Prostate gland (tissue), 2 donors: ENCODE measurements around the gene AHCTF1. TPM values are rescaled to one million over a fixed set of nuclear protein-coding genes. Genes with fewer than 3 reads are reported as not detected.

Experiments
- DNase-seq: peaks from one replicate; pipeline ENCODE4 v3.0.0-alpha.2; 2019; ENCODE audit warnings: low spot score
- H3K27ac ChIP-seq, 2 donors: fragments of 200-600 bp; sonication (generic); 2 replicates each; pipeline ENCODE4 v1.5.1; 2017 to 2019
- H3K27me3 ChIP-seq: fragments of 200-600 bp; sonication (generic); replicated peaks from 2 replicates; pipeline ENCODE4 v1.5.1; 2019; ENCODE audit not compliant: insufficient read depth
- H3K36me3 ChIP-seq, 2 donors: fragments of 200-600 bp; sonication (generic); 1 replicate in 1 of 2; 2 replicates in 1 of 2; pipeline versions ENCODE4 v1.5.1 to v1.8.1; 2017 to 2019
- H3K4me1 ChIP-seq: fragments of 200-600 bp; sonication (generic); replicated peaks from 2 replicates; pipeline ENCODE4 v1.5.1; 2019
- H3K4me3 ChIP-seq, 2 donors: fragments of 200-600 bp; sonication (generic); 2 replicates each; pipeline ENCODE4 v1.5.1; 2017 to 2019
- H3K9me3 ChIP-seq: fragments of 200-600 bp; sonication (generic); 2 replicates; pipeline ENCODE4 v1.5.1; 2017
- CTCF ChIP-seq, 4 experiments: fragments of 200-600 bp in 2 of 4; fragments of 450-650 bp in 2 of 4; sonication (generic) in 2 of 4; IDR thresholded peaks; 1 replicate in 3 of 4; 2 replicates in 1 of 4; pipeline ENCODE4 v1.5.1; 2016 to 2019; ENCODE audit warnings: antibody characterized with exemption in 4 of 4, mild to moderate bottlenecking in 2 of 4, moderate library complexity in 2 of 4
- POLR2A ChIP-seq: fragments of 450-650 bp; IDR thresholded peaks from one replicate; pipeline ENCODE4 v1.6.1; 2016; ENCODE audit warnings: antibody characterized with exemption, mild to moderate bottlenecking
- POLR2AphosphoS5 ChIP-seq: sonication (generic); formaldehyde crosslinking; IDR thresholded peaks from one replicate; pipeline ENCODE4 v1.6.1; 2017; ENCODE audit warnings: antibody characterized with exemption
- WGBS: methylation state at CpG from one replicate; pipeline ENCODE4 v1.1.5; 2018; 5-methylcytosine and 5-hydroxymethylcytosine counted together
- intact Hi-C: fragments of 100-400 bp; cut with DNase I; formaldehyde crosslinking; loops from one replicate; pipeline ENCODE4 v1.14.2; 2022
- total RNA-seq, 2 donors: library from RNA; depleted of rRNA; stranded (reverse); fragments of >200 nt; gene quantifications; one replicate each; pipeline ENCODE4 v1.1.0, GENCODE V29; 2016

The AHCTF1 gene
- total RNA-seq, result 10 to 100 TPM; 22.5 to 39.6 TPM

GRCh38 chr1:246931549-246932365 is at the start of gene AHCTF1:
Gene AHCTF1 (minus strand): TSS chr1:246931948. CDS start chr1:246918370, 13,578 bp downstream.
- peak within 1 kb of the TSS; percentile 96 to 98 for H3K4me3 ChIP-seq
- H3K9me3 ChIP-seq, result no peaks in the 10 kb centered on the region
- peak; percentile 98 for TF ChIP-seq POLR2A
- peak; percentile 96 for TF ChIP-seq POLR2AphosphoS5
- peak in 1 of 4 experiments; percentile 18 for TF ChIP-seq CTCF (IDR thresholded peaks at IDR 0.05)
- DNase-seq, result peak; percentile 96
- no peaks in the 10 kb centered on the region for H3K27me3 ChIP-seq
- peak within 1 kb of the TSS; percentile 92 to 97 for H3K27ac ChIP-seq
- peaks cover 3% of the 10 kb centered on the region for H3K4me1 ChIP-seq
- intact Hi-C loops, result loop anchor here (10.0 kb wide), 1 partner anchor 173 kb away; the partner anchor contains the start of gene ZNF669
- WGBS, result under 1% methylated on average over 64 of the region's 90 CpGs
- H3K36me3 ChIP-seq, result no peaks in the 10 kb centered on the region

- TF ChIP-seq POLR2AphosphoS5, result no peak
- TF ChIP-seq CTCF (IDR thresholded peaks at IDR 0.05), result no peak
- no peak for TF ChIP-seq POLR2A
- WGBS, result 98% methylated on average over 6 of the region's 6 CpGs
- Histone ChIP-seq H3K9me3 (no peaks in the 10 kb centered on the region), H3K4me1 (no peaks in the 10 kb centered on the region), H3K36me3 (no peaks in the 10 kb centered on the region), H3K27ac (no peak overlapping the region), H3K4me3 (no peak overlapping the region), H3K27me3 (no peaks in the 10 kb centered on the region)
- DNase-seq, result no peak
- intact Hi-C loops, result no loop called here
These were observed 47.0 kb upstream of the AHCTF1 start for GRCh38 chr1:246978785-246979184.

- TF ChIP-seq CTCF (IDR thresholded peaks at IDR 0.05), result no peak
- TF ChIP-seq POLR2A, result no peak
- TF ChIP-seq POLR2AphosphoS5, result no peak
- no peak overlapping the region for H3K27ac ChIP-seq
- no peaks in the 10 kb centered on the region for H3K27me3 ChIP-seq
- H3K9me3 ChIP-seq, result no peaks in the 10 kb centered on the region
- 95% methylated on average over 2 of the region's 2 CpGs for WGBS
- H3K4me1 ChIP-seq, result no peaks in the 10 kb centered on the region
- intact Hi-C loops, result no loop called here
- no peaks in the 10 kb centered on the region for H3K36me3 ChIP-seq
- H3K4me3 ChIP-seq, result no peak overlapping the region
- no peak for DNase-seq
These were observed 46.5 kb upstream of the AHCTF1 start for GRCh38 chr1:246978281-246978680.

GRCh38 chr1:246971969-246972368 is 40.2 kb upstream of the AHCTF1 start:
- Histone ChIP-seq H3K4me3 (no peak overlapping the region), H3K36me3 (no peaks in the 10 kb centered on the region), H3K27me3 (no peaks in the 10 kb centered on the region), H3K27ac (no peak overlapping the region), H3K9me3 (no peaks in the 10 kb centered on the region), H3K4me1 (no peaks in the 10 kb centered on the region)
- TF ChIP-seq CTCF (IDR thresholded peaks at IDR 0.05) (no peak), POLR2AphosphoS5 (no peak), POLR2A (no peak)
- 95% methylated on average over 7 of the region's 7 CpGs for WGBS
- no peak for DNase-seq
- intact Hi-C loops, result loop anchor here (2.0 kb wide), 1 partner anchor 63 kb away; no protein-coding TSS in a partner anchor
